ENCODE measurements around the gene MLH3.

GRCh38 chr14:75002392-75003249, 48.6 kb downstream of the MLH3 start, which contains the start of gene EIF2B2:
- TF ChIP-seq CTCF (IDR thresholded peaks at IDR 0.05; ENCODE audit: low read depth, low read length) (no peak), POLR2A (IDR thresholded peaks at IDR 0.05; ENCODE audit: extremely low read depth, insufficient read length) (peak; percentile 40), MYC (IDR thresholded peaks at IDR 0.05; ENCODE audit: low read depth, low read length) (peak; percentile 29; the same call in 1 of the 2 replicates), MAX (IDR thresholded peaks at IDR 0.05; ENCODE audit: low read depth, low read length) (no peak; the same call in 1 of the 2 replicates)

Data from NB4 (cell line).